Neural cell (in vitro differentiated cells): ENCODE results near the gene IQGAP2. TPM values are rescaled to one million over a fixed set of nuclear protein-coding genes. Genes with fewer than 3 reads are reported as not detected.

Source experiments
- H2AFZ ChIP-seq: fragments of 200-600, 300-800 bp; sonication (generic), shearing (Covaris generic); 2 replicates; pipeline ENCODE4 v1.6.0; 2014; ENCODE audit warnings: low read depth, mild to moderate bottlenecking, antibody characterized with exemption, low read length, moderate library complexity
- H3F3A ChIP-seq: fragments of 200-600 bp; shearing (Covaris generic); 2 replicates; pipeline ENCODE4 v1.6.1; 2016; ENCODE audit warnings: mild to moderate bottlenecking, moderate library complexity, mixed read lengths, antibody characterized with exemption, low read length; ENCODE audit not compliant: insufficient read depth, poor library complexity, severe bottlenecking
- H3K27ac ChIP-seq: fragments of 200-600, 300-800 bp; sonication (generic), shearing (Covaris generic); 2 replicates; pipeline ENCODE4 v1.5.1; 2014; ENCODE audit warnings: mild to moderate bottlenecking, low read length, moderate library complexity
- H3K27me3 ChIP-seq: fragments of 300-800, 200-600 bp; sonication (generic), shearing (Covaris generic); 2 replicates; pipeline ENCODE4 v1.6.0; 2014; ENCODE audit warnings: mild to moderate bottlenecking, low read depth, low read length, moderate library complexity; ENCODE audit not compliant: insufficient read depth
- H3K36me3 ChIP-seq: fragments of 300-800, 200-600 bp; sonication (generic), shearing (Covaris generic); 2 replicates; pipeline ENCODE4 v1.5.1; 2014; ENCODE audit warnings: mild to moderate bottlenecking, antibody characterized with exemption, low read length, moderate library complexity; ENCODE audit not compliant: insufficient read depth
- H3K4me2 ChIP-seq: fragments of 300-800, 200-600 bp; sonication (generic), shearing (Covaris generic); 2 replicates; pipeline ENCODE4 v1.6.0; 2014; ENCODE audit warnings: mild to moderate bottlenecking, low read length
- H3K4me3 ChIP-seq: fragments of 300-800, 200-600 bp; sonication (generic), shearing (Covaris generic); 2 replicates; pipeline ENCODE4 v1.5.1; 2014; ENCODE audit warnings: mild to moderate bottlenecking, low read length, moderate library complexity
- H3K79me2 ChIP-seq: fragments of 200-600 bp; shearing (Covaris generic); replicated peaks from 2 replicates; pipeline ENCODE4 v1.6.0; 2014; ENCODE audit warnings: mild to moderate bottlenecking, low read length, moderate library complexity; ENCODE audit not compliant: insufficient read depth
- H3K9ac ChIP-seq: fragments of 300-800, 200-600 bp; sonication (generic), shearing (Covaris generic); 2 replicates; pipeline ENCODE4 v1.6.1; 2016; ENCODE audit warnings: mild to moderate bottlenecking, low read length, mixed read lengths
- H3K9me2 ChIP-seq: fragments of 200-600 bp; shearing (Covaris generic); 2 replicates; pipeline ENCODE4 v1.6.1; 2016; ENCODE audit warnings: mild to moderate bottlenecking, low read length, mixed read lengths; ENCODE audit not compliant: insufficient read depth
- H3K9me3 ChIP-seq: fragments of 200-600, 300-800 bp; sonication (generic), shearing (Covaris generic); 2 replicates; pipeline ENCODE4 v1.6.1; 2016; ENCODE audit warnings: mild to moderate bottlenecking, mixed run types, low read length, moderate library complexity, mixed read lengths
- H4K20me1 ChIP-seq: fragments of 200-600 bp; shearing (Covaris generic); 2 replicates; pipeline ENCODE4 v1.6.1; 2016; ENCODE audit warnings: mild to moderate bottlenecking, mixed run types; ENCODE audit not compliant: insufficient read depth
- EP300 ChIP-seq: fragments of 450-650 bp; conservative IDR thresholded peaks from 2 replicates; pipeline ENCODE4 v1.6.1; 2014; ENCODE audit warnings: antibody characterized with exemption, mild to moderate bottlenecking, moderate library complexity; ENCODE audit not compliant: poor library complexity, severe bottlenecking
- EZH2 ChIP-seq: fragments of 200-600, 300-800 bp; shearing (Covaris generic), sonication (generic); IDR thresholded peaks from 2 replicates; pipeline ENCODE4 v1.6.1; 2014; ENCODE audit warnings: antibody characterized with exemption, low read length, borderline replicate concordance, mild to moderate bottlenecking; ENCODE audit not compliant: insufficient read depth, poor library complexity, severe bottlenecking
- MXI1 ChIP-seq: fragments of 450-650 bp; conservative IDR thresholded peaks from 2 replicates; pipeline ENCODE4 v1.6.1; 2014; ENCODE audit warnings: antibody characterized with exemption, mild to moderate bottlenecking; ENCODE audit not compliant: poor library complexity, severe bottlenecking
- POLR2AphosphoS5 ChIP-seq: IDR thresholded peaks from 2 replicates; pipeline ENCODE4 v1.6.1; 2012
- RAD21 ChIP-seq: fragments of 450-650 bp; conservative IDR thresholded peaks from 2 replicates; pipeline ENCODE4 v1.6.1; 2014; ENCODE audit warnings: antibody characterized with exemption, mild to moderate bottlenecking, moderate library complexity
- REST ChIP-seq: IDR thresholded peaks from 2 replicates; pipeline ENCODE4 v1.6.1; 2012; ENCODE audit warnings: borderline replicate concordance
- SMC3 ChIP-seq: fragments of 450-650 bp; conservative IDR thresholded peaks from 2 replicates; pipeline ENCODE4 v1.6.1; 2014; ENCODE audit warnings: antibody characterized with exemption, mild to moderate bottlenecking, moderate library complexity; ENCODE audit not compliant: poor library complexity
- TAF1 ChIP-seq: IDR thresholded peaks from 2 replicates; pipeline ENCODE4 v1.6.1; 2012; ENCODE audit warnings: low read depth
- polyA plus RNA-seq: library from polyadenylated mRNA; depleted of rRNA; stranded (reverse); fragments of >200 nt; gene quantifications from 2 replicates; pipeline ENCODE4 v1.2.3, GENCODE V29; 2014
- TF ChIP-seq, protein P1 (sequence below): fragments of 450-650 bp; IDR thresholded peaks from 2 replicates; pipeline ENCODE4 v1.5.1; 2014; ENCODE audit warnings: antibody characterized with exemption, mild to moderate bottlenecking, moderate library complexity; ENCODE audit not compliant: poor library complexity, severe bottlenecking

Gene IQGAP2
- polyA plus RNA-seq, 1 donor from 2014 or later, result 5.2 TPM

DNA sequence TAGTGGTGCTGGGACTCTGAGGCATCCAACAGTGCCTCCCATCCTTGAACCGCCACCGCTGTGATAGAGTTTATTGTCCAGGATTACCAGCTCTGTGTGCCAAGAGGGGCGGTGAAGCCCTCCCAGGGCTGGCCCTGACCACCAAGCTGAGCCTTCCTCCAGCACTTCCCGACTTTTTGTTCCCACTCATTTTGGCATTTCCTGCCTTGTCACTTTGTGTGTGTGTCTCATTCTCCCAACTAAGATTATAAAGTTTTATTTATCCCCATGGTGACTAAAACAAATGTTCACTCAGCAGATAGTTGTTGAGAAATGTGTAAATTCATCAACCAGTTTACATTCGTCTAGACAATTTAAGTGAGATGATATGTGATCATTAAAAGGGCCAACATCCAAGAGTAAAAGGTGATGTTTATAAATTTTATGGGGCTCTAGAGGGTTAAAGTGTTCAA is 315.3 kb downstream of the IQGAP2 start:
- Histone ChIP-seq H3K36me3 (peaks cover 5% of the 10 kb centered on the region), H4K20me1 (no peaks in the 10 kb centered on the region), H3K27ac (no peak overlapping the region), H3K9me2 (no peaks in the 10 kb centered on the region), H3K9me3 (no peaks in the 10 kb centered on the region), H3K79me2 (peaks cover 46% of the 10 kb centered on the region), H3K9ac (no peak overlapping the region), H2AFZ (no peak overlapping the region), H3K4me3 (peak overlapping the region; percentile 99), H3K4me2 (peak overlapping the region; percentile 81), H3K27me3 (peaks cover 18% of the 10 kb centered on the region), H3F3A (no peaks in the 10 kb centered on the region)
- TF ChIP-seq, protein P1, sequence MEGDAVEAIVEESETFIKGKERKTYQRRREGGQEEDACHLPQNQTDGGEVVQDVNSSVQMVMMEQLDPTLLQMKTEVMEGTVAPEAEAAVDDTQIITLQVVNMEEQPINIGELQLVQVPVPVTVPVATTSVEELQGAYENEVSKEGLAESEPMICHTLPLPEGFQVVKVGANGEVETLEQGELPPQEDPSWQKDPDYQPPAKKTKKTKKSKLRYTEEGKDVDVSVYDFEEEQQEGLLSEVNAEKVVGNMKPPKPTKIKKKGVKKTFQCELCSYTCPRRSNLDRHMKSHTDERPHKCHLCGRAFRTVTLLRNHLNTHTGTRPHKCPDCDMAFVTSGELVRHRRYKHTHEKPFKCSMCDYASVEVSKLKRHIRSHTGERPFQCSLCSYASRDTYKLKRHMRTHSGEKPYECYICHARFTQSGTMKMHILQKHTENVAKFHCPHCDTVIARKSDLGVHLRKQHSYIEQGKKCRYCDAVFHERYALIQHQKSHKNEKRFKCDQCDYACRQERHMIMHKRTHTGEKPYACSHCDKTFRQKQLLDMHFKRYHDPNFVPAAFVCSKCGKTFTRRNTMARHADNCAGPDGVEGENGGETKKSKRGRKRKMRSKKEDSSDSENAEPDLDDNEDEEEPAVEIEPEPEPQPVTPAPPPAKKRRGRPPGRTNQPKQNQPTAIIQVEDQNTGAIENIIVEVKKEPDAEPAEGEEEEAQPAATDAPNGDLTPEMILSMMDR, result no peak
- TF ChIP-seq SMC3 (no peak), RAD21 (no peak), POLR2AphosphoS5 (no peak), TAF1 (no peak), REST (no peak), EP300 (no peak), MXI1 (no peak), EZH2 (no peak)

DNA sequence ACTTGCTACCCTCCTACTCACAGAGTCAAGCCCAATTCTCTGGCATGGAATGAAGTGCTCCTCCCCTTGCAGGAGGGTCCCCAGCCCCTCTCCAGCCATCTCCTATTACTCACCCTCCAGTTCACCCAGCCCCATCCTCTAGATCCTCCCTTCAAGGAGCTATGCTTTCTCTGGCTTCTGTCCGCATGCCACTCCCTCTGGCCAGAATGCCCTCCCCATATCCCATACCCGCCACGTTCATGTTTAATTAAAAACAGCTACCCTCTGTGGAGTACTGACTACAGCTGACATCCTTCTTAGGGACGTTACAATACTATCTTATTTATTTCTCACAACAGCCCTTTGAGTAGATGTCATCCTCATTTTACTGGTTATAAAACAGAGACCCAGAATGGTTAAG is 315.8 kb downstream of the IQGAP2 start:
- Histone ChIP-seq H3K4me2 (no peak overlapping the region), H4K20me1 (no peaks in the 10 kb centered on the region), H3K9ac (no peak overlapping the region), H3K79me2 (peaks cover 50% of the 10 kb centered on the region), H3K27me3 (peaks cover 18% of the 10 kb centered on the region), H3K4me3 (peak overlapping the region; percentile 99), H3K9me2 (no peaks in the 10 kb centered on the region), H3K9me3 (no peaks in the 10 kb centered on the region), H2AFZ (no peak overlapping the region), H3K27ac (no peak overlapping the region), H3F3A (no peaks in the 10 kb centered on the region), H3K36me3 (peaks cover 5% of the 10 kb centered on the region)
- TF ChIP-seq MXI1 (no peak), RAD21 (no peak), REST (no peak), POLR2AphosphoS5 (no peak), EP300 (no peak), TAF1 (no peak), EZH2 (no peak), SMC3 (no peak)
- TF ChIP-seq, protein P1, result no peak
